ENCODE data around the gene TSKS. TPM values are rescaled to one million over a fixed set of nuclear protein-coding genes. Genes with fewer than 3 reads are reported as not detected.

Gene TSKS
- total RNA-seq, 1 experiment from 2014 or later: 0.28 TPM

DNA sequence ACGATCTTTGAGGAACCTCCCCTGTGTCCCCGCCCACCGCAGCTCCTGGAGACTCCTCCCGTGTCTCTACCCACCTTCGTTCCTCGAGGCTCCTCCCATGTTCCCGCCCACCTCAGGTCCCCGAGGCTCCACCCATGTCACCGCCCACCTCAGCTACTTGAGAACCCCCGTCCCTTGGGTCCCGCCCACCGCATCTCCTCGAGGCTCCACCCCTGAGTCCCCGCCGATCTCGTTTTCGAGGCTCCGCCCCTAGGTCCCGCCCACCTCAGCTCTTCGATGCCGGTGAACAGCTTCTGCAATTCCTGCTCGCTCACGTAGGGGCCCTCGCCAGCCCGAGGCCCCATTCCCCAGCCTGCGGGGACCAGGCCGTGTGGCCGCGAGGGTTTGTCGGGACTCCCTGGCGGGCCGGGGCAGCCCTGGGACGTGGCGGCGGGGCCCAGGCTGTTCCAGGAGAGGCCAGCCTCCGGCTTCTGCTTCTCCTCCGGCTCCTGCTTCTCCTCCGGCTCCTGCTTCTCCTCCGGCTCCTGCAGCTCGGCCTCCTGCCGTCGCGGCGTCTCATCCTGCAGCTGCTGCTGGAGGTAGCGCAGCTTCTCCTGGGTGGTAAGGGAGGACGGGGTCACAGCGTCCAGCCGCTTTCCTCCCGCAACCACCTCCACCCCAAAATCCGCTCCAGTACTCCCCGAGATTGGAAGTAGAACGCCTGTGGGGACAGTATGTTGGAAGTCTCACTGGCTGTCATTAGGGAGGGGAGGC lies 16.7 kb downstream of the TSKS start:
- WGBS (ENCODE audit: extremely low coverage, insufficient read length, low lambda C conversion rate): no CpG with 5 or more reads among the region's 52 CpGs
- H2BK15ac ChIP-seq (ENCODE audit: low read depth, low read length): no peak overlapping the region
- Mint-ChIP-seq H3K4me1 (peaks cover 3 to 17% of the 10 kb centered on the region in 2 experiments), H3K27me3 (ENCODE audit: low read depth) (peaks cover 6% of the 10 kb centered on the region; the same call in 1 of the 2 replicates), H3K27ac (no peak overlapping the region; a peak in 1 of 7 replicates), H3K4me3 (peak overlapping the region in 1 of 2 experiments; percentile 46; a peak in 1 of 5 replicates), H3K36me3 (ENCODE audit: insufficient read depth in 1 of 3, low read depth in 3 of 3) (peaks cover 0 to 3% (median 0%) of the 10 kb centered on the region in 3 experiments; a peak in 3 of 7 replicates), H3K9me3 (peaks cover 8 to 18% of the 10 kb centered on the region in 2 experiments)
- H3K18ac ChIP-seq (ENCODE audit: insufficient read length, low read depth, low read length): peak overlapping the region; percentile 46
- peak; percentile 98 for DNase-seq
- TF ChIP-seq CTCF (conservative IDR thresholded peaks at IDR 0.05): peak; percentile 27; the same call in 2 of the 3 replicates
- no peak overlapping the region for H4K8ac ChIP-seq (replicated peaks; ENCODE audit: insufficient read length, low read depth, low read length)
- H3K27ac ChIP-seq (ENCODE audit: insufficient read length, low read depth, low read length): no peak overlapping the region
- no peak overlapping the region; the same call in 1 of the 2 replicates for H3K14ac ChIP-seq (ENCODE audit: insufficient read depth, low read length)
- H3K4me2 ChIP-seq (ENCODE audit: insufficient read depth, insufficient read length, low read length): no peak overlapping the region
- peaks cover 2% of the 10 kb centered on the region for H3K4me1 ChIP-seq (ENCODE audit: insufficient read depth, low read length)
- H3K4ac ChIP-seq (ENCODE audit: low read depth, low read length): no peak overlapping the region
- H3K9me3 ChIP-seq (ENCODE audit: control insufficient read depth, low read depth, low read length): no peaks in the 10 kb centered on the region
- H4K20me1 ChIP-seq (ENCODE audit: control insufficient read depth, insufficient read depth, insufficient read length): no peaks in the 10 kb centered on the region
- no peak overlapping the region for H3K9ac ChIP-seq (ENCODE audit: extremely low read depth, insufficient read length, low read length)
- no peak overlapping the region for H2BK20ac ChIP-seq (ENCODE audit: low read depth, low read length, poor library complexity, severe bottlenecking)
- no peaks in the 10 kb centered on the region for H3K23me2 ChIP-seq (ENCODE audit: insufficient read length, low read depth, low read length, poor library complexity, severe bottlenecking)
- no peak overlapping the region for H3K56ac ChIP-seq (ENCODE audit: insufficient read length, low read depth, low read length)
- H2BK120ac ChIP-seq (ENCODE audit: low read depth, low read length, poor library complexity, severe bottlenecking): no peak overlapping the region
- no peak overlapping the region for H2BK12ac ChIP-seq (ENCODE audit: insufficient read length, low read depth, low read length)
- H4K5ac ChIP-seq (ENCODE audit: insufficient read length, low read depth, low read length): no peak overlapping the region
- H2BK5ac ChIP-seq (ENCODE audit: insufficient read length, low read length): no peak overlapping the region
- H3K23ac ChIP-seq (ENCODE audit: insufficient read length, low read depth, low read length): no peak overlapping the region
- H2AK5ac ChIP-seq (ENCODE audit: insufficient read length, low read length): no peak overlapping the region
- no peak overlapping the region for H3T11ph ChIP-seq (ENCODE audit: low read length)
- H3K79me1 ChIP-seq (ENCODE audit: insufficient read depth, low read depth, low read length, poor library complexity, severe bottlenecking): no peaks in the 10 kb centered on the region
- no peaks in the 10 kb centered on the region for H3K79me2 ChIP-seq (ENCODE audit: insufficient read depth, low read length)
- no peaks in the 10 kb centered on the region for H3K27me3 ChIP-seq (ENCODE audit: insufficient read depth, low read length)
- H2AFZ ChIP-seq (ENCODE audit: low read length): no peak overlapping the region
- no peak overlapping the region for H4K91ac ChIP-seq (ENCODE audit: insufficient read length, low read depth, low read length)

All from H9 (cell line).